Measurements from ENCODE around the gene HNRNPLL.

The HNRNPLL gene

DNA sequence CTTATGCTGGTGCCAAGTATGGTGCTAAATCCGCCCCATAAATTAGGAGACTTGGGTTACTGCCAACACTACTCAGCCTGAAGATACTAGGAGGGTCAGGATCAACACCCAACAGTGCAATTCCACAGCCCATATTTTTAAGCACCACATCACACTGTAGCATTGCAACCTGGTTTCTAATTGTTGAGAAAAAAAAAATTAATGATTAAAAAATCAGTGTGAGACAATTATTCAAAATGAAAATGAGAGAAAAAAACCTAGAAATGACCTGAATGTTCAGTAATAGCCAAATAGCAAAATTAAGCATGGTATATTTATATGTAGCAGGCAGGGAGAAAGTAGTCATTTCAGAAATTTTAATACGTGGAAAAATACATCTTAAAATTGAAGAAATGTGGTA is 29.2 kb upstream of the HNRNPLL start:
- ChIA-PET POLR2A (ENCODE audit: low non-redundant PET) (no interaction called here), CTCF (no interaction called here)
- no peak for TF ChIP-seq CTCF (conservative IDR thresholded peaks at IDR 0.05; ENCODE audit: low read depth)
- DNase-seq (ENCODE audit: low spot score) = no peak
- H3K27ac ChIP-seq = no peak overlapping the region

GRCh38 chr2:38629684-38630083 is 27.0 kb upstream of the HNRNPLL start:
- POLR2A ChIA-PET (ENCODE audit: low non-redundant PET) = no interaction called here
- TF ChIP-seq CTCF (conservative IDR thresholded peaks at IDR 0.05; ENCODE audit: low read depth) = no peak
- CTCF ChIA-PET = no interaction called here
- no peak overlapping the region for H3K27ac ChIP-seq
- DNase-seq (ENCODE audit: low spot score) = no peak

- POLR2A ChIA-PET (ENCODE audit: low non-redundant PET) = no interaction called here
- H3K27ac ChIP-seq = no peak overlapping the region
- TF ChIP-seq CTCF (conservative IDR thresholded peaks at IDR 0.05; ENCODE audit: low read depth) = no peak
- DNase-seq (ENCODE audit: low spot score) = no peak
- CTCF ChIA-PET = no interaction called here
These were observed 24.7 kb upstream of the HNRNPLL start for GRCh38 chr2:38627391-38627790.

- H3K27ac ChIP-seq = no peak overlapping the region
- CTCF ChIA-PET = no interaction called here
- no peak for TF ChIP-seq CTCF (conservative IDR thresholded peaks at IDR 0.05; ENCODE audit: low read depth)
- POLR2A ChIA-PET (ENCODE audit: low non-redundant PET) = no interaction called here
- DNase-seq (ENCODE audit: low spot score) = no peak
These were observed 23.8 kb upstream of the HNRNPLL start for GRCh38 chr2:38626326-38627035.

DNA sequence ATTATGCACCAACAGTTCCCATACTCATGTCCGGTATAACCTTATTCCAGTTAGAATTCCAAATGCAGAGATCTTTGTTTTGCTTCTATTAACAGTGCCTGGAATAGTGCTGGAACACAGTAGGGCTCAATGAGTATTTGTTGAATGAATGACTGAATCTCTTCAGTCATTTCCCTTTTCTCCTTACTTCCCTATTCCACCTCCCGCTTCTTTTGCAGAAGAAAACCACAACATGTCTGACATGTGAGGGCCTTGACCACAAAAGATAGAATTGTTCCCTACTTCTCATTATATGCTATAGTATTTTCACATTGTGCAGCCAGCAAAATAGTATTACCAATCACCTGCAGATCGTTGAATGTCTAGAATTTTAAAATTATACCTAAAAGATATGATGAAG is 19.5 kb upstream of the HNRNPLL start:
- DNase-seq (ENCODE audit: low spot score) = no peak
- no peak overlapping the region for H3K27ac ChIP-seq
- no peak for TF ChIP-seq CTCF (conservative IDR thresholded peaks at IDR 0.05; ENCODE audit: low read depth)
- CTCF ChIA-PET = no interaction called here
- POLR2A ChIA-PET (ENCODE audit: low non-redundant PET) = no interaction called here

- no peak for TF ChIP-seq CTCF (conservative IDR thresholded peaks at IDR 0.05; ENCODE audit: low read depth)
- H3K27ac ChIP-seq = no peak overlapping the region
- DNase-seq (ENCODE audit: low spot score) = no peak
- ChIA-PET CTCF (no interaction called here), POLR2A (ENCODE audit: low non-redundant PET) (no interaction called here)
These were observed 18.3 kb upstream of the HNRNPLL start for GRCh38 chr2:38621018-38621417.

All from RWPE1 (cell line).